Spleen (tissue), 7 donors: ENCODE results near the gene PPP1R2B.

Experiments
- CTCF ChIP-seq, 11 experiments: fragments of 200-600 bp in 7 of 11; fragments of 450-650 bp in 4 of 11; sonication (generic) in 4 of 11; IDR thresholded peaks in 8 of 11; conservative IDR thresholded peaks in 3 of 11; 1 replicate in 7 of 11; 2 replicates in 4 of 11; pipeline versions ENCODE4 v1.4.0 to v1.8.0; 2016 to 2021; ENCODE audit warnings: antibody characterized with exemption in 11 of 11, inconsistent platforms in 4 of 11, mild to moderate bottlenecking in 1 of 11
- POLR2A ChIP-seq, 3 donors: fragments of 450-650 bp; IDR thresholded peaks; one replicate each; pipeline ENCODE4 v1.5.1; 2017; ENCODE audit warnings: antibody characterized with exemption in 3 of 3, mild to moderate bottlenecking in 1 of 3
- donor health status: DM: no; HTN: no; CAD: no; lungs with moderate emphysema.
- donor health status: DM: no; HTN: no; CAD: no.
- donor health status: DM: no; HTN: no; CAD: no.

- no peak for TF ChIP-seq CTCF (IDR thresholded peaks at IDR 0.05 in 8 of 11, conservative IDR thresholded peaks at IDR 0.05 in 3 of 11)
- TF ChIP-seq POLR2A (IDR thresholded peaks at IDR 0.05) = no peak
These were observed 8.4 kb upstream of the PPP1R2B start for GRCh38 chr5:156841737-156842136.
